Measurements from ENCODE around the gene CARD6.

GRCh38 chr5:40791715-40792139, 49.4 kb upstream of the CARD6 start:
- no peak for TF ChIP-seq ISL1 (CRISPR knock-in tag; IDR thresholded peaks at IDR 0.05)
- no peak for TF ChIP-seq ZNF565 (CRISPR knock-in tag; conservative IDR thresholded peaks at IDR 0.05; ENCODE audit: low read depth)
- TF ChIP-seq TOX (CRISPR knock-in tag; IDR thresholded peaks at IDR 0.05; ENCODE audit: borderline replicate concordance), result no peak
- no peak for TF ChIP-seq RARB (CRISPR knock-in tag; IDR thresholded peaks at IDR 0.05)
- TF ChIP-seq PATZ1 (CRISPR knock-in tag; IDR thresholded peaks at IDR 0.05; ENCODE audit: borderline replicate concordance), result no peak
- no peak for TF ChIP-seq CREB5 (CRISPR knock-in tag; IDR thresholded peaks at IDR 0.05; ENCODE audit: low read depth)
- TF ChIP-seq ZFP30 (CRISPR knock-in tag; IDR thresholded peaks at IDR 0.05), result no peak

Measured in SK-N-SH treated with all-trans-retinoic acid at 6 μM for 48 hours (cell line).